Gastrocnemius medialis (tissue), 4 donors: ENCODE measurements around the gene GNB1L.

Experiments
- POLR2A ChIP-seq, 2 donors: fragments of 450-650 bp; IDR thresholded peaks; one replicate each; pipeline ENCODE4 v1.6.1; 2017; ENCODE audit warnings: antibody characterized with exemption in 2 of 2, mild to moderate bottlenecking in 2 of 2, moderate library complexity in 2 of 2
- TF ChIP-seq, protein P1 (sequence below), 5 experiments: fragments of 450-650 bp in 3 of 5; fragments of 200-600 bp in 2 of 5; sonication (generic) in 2 of 5; IDR thresholded peaks in 4 of 5; conservative IDR thresholded peaks in 1 of 5; 1 replicate in 4 of 5; 2 replicates in 1 of 5; pipeline ENCODE4 v1.5.1; 2016 to 2019; ENCODE audit warnings: antibody characterized with exemption in 5 of 5, mild to moderate bottlenecking in 3 of 5, moderate library complexity in 3 of 5

DNA sequence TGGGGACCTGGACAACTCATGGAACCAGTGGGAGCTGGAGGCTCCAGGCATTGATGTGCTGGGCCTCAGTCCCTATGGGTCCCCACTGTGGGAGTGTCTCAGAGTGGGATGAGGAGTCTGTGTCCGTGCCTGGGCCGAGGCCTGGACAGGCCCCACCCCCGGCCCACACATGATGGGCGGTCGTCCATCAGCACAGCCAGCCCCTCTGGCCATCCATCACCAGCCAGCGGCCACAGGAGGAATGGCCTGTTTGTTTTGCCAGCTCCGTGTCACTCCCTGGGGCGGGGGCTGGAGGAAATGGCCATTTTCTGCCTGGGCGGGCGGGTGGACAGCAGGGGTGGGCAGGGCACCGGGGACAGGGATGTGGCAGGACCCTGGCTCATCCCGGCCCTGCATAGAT is 107.1 kb downstream of the GNB1L start:
- TF ChIP-seq POLR2A (IDR thresholded peaks at IDR 0.05) = no peak
- TF ChIP-seq, protein P1, sequence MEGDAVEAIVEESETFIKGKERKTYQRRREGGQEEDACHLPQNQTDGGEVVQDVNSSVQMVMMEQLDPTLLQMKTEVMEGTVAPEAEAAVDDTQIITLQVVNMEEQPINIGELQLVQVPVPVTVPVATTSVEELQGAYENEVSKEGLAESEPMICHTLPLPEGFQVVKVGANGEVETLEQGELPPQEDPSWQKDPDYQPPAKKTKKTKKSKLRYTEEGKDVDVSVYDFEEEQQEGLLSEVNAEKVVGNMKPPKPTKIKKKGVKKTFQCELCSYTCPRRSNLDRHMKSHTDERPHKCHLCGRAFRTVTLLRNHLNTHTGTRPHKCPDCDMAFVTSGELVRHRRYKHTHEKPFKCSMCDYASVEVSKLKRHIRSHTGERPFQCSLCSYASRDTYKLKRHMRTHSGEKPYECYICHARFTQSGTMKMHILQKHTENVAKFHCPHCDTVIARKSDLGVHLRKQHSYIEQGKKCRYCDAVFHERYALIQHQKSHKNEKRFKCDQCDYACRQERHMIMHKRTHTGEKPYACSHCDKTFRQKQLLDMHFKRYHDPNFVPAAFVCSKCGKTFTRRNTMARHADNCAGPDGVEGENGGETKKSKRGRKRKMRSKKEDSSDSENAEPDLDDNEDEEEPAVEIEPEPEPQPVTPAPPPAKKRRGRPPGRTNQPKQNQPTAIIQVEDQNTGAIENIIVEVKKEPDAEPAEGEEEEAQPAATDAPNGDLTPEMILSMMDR (IDR thresholded peaks at IDR 0.05 in 4 of 5, conservative IDR thresholded peaks at IDR 0.05 in 1 of 5) = no peak
